WTC11 (cell line): Measurements from ENCODE around the gene IRF7. TPM values are rescaled to one million over a fixed set of nuclear protein-coding genes. Genes with fewer than 3 reads are reported as not detected.
A peak's percentile ranks its signal among the peaks of the same experiment; 100 is the strongest.

ENCODE experiments used
- ATAC-seq: fragments of 200-7000 bp; cut with Tn5 transposase; 2 replicates; pipeline ENCODE4 v1.10.0; 2021; ENCODE audit warnings: mild to moderate bottlenecking, moderate library complexity
- CTCF ChIA-PET: fragments of 300-600 bp; sonication (Branson Sonifier 250); formaldehyde crosslinking; loops from one replicate; lab custom pipeline; 2021; ENCODE audit warnings: antibody characterized with exemption; lab: Charles Lee
- POLR2A ChIA-PET: fragments of 350-600 bp; sonication (Branson Sonifier 250); formaldehyde crosslinking; loops from one replicate; lab custom pipeline; 2021; ENCODE audit warnings: antibody characterized with exemption; lab: Charles Lee
- DNase-seq: peaks from one replicate; pipeline ENCODE4 v3.0.0; 2021; ENCODE audit warnings: low spot score
- H3K27ac Mint-ChIP-seq: 2 replicates; pipeline ENCODE4 v1.8.0; 2021; ENCODE audit warnings: mixed read lengths
- H3K27me3 Mint-ChIP-seq: 2 replicates; pipeline ENCODE4 v1.8.0; 2021; ENCODE audit warnings: low read depth, mild to moderate bottlenecking, moderate library complexity, mixed read lengths
- H3K36me3 Mint-ChIP-seq: 2 replicates; pipeline ENCODE4 v1.8.0; 2021; ENCODE audit warnings: mixed read lengths
- H3K4me1 Mint-ChIP-seq: 2 replicates; pipeline ENCODE4 v1.8.0; 2022; ENCODE audit warnings: mixed read lengths
- H3K4me3 Mint-ChIP-seq: 2 replicates; pipeline ENCODE4 v1.8.0; 2021; ENCODE audit warnings: mild to moderate bottlenecking, moderate library complexity, mixed read lengths
- H3K9me3 Mint-ChIP-seq: 2 replicates; pipeline ENCODE4 v1.8.0; 2021; ENCODE audit warnings: mixed read lengths
- ATF2 ChIP-seq: sonication (generic); formaldehyde crosslinking; IDR thresholded peaks from 2 replicates; pipeline ENCODE4 v1.8.1; 2022; ENCODE audit warnings: low read depth, missing genetic modification reagents, borderline replicate concordance
- ATF6 ChIP-seq: sonication (generic); formaldehyde crosslinking; IDR thresholded peaks from 2 replicates; pipeline ENCODE4 v1.8.1; 2023; ENCODE audit warnings: mild to moderate bottlenecking, missing genetic modification reagents
- ERG ChIP-seq: fragments of 250-450 bp; sonication (Bioruptor Pico); IDR thresholded peaks from 2 replicates; pipeline ENCODE4 v1.8.0; 2021; ENCODE audit warnings: mild to moderate bottlenecking
- NR2C2 ChIP-seq: sonication (generic); formaldehyde crosslinking; IDR thresholded peaks from 2 replicates; pipeline ENCODE4 v1.8.0; 2022; ENCODE audit warnings: mild to moderate bottlenecking, missing genetic modification reagents
- OVOL2 ChIP-seq: fragments of 250-450 bp; sonication (Bioruptor Pico); IDR thresholded peaks from 2 replicates; pipeline ENCODE4 v1.9.0; 2021; ENCODE audit warnings: mild to moderate bottlenecking, borderline replicate concordance
- PRDM15 ChIP-seq: sonication (generic); formaldehyde crosslinking; IDR thresholded peaks from 2 replicates; pipeline ENCODE4 v1.8.0; 2022; ENCODE audit warnings: missing genetic modification reagents
- PREB ChIP-seq: sonication (generic); formaldehyde crosslinking; IDR thresholded peaks from 2 replicates; pipeline ENCODE4 v1.8.1; 2022; ENCODE audit warnings: mild to moderate bottlenecking, missing genetic modification reagents, moderate library complexity, borderline replicate concordance
- TCF7 ChIP-seq: sonication (generic); formaldehyde crosslinking; IDR thresholded peaks from 2 replicates; pipeline ENCODE4 v1.8.0; 2022; ENCODE audit warnings: mild to moderate bottlenecking, low read depth, missing genetic modification reagents, moderate library complexity
- ZMAT4 ChIP-seq: fragments of 250-450 bp; sonication (Bioruptor Pico); IDR thresholded peaks from 2 replicates; pipeline ENCODE4 v1.9.0; 2021; ENCODE audit warnings: mild to moderate bottlenecking
- ZNF232 ChIP-seq: sonication (generic); formaldehyde crosslinking; IDR thresholded peaks from 2 replicates; pipeline ENCODE4 v1.8.0; 2022; ENCODE audit warnings: mild to moderate bottlenecking, missing genetic modification reagents
- ZNF416 ChIP-seq: fragments of 250-450 bp; sonication (Bioruptor Pico); IDR thresholded peaks from 2 replicates; pipeline ENCODE4 v1.9.0; 2021; ENCODE audit warnings: mild to moderate bottlenecking, inconsistent platforms
- ZNF512 ChIP-seq: sonication (generic); formaldehyde crosslinking; IDR thresholded peaks from 2 replicates; pipeline ENCODE4 v1.8.1; 2022; ENCODE audit warnings: missing genetic modification reagents, borderline replicate concordance
- total RNA-seq: library from RNA; stranded (reverse); gene quantifications from 3 replicates; pipeline ENCODE4 v1.2.3, GENCODE V29; 2021

IRF7 gene
- total RNA-seq, 1 experiment from 2014 or later, result 11.1 TPM

GRCh38 chr11:660281-660680 lies 44.5 kb upstream of the IRF7 start:
- H3K27me3 Mint-ChIP-seq, result no peaks in the 10 kb centered on the region
- POLR2A ChIA-PET, result no interaction called here
- H3K9me3 Mint-ChIP-seq, result 0 out of 2 replicates have a peak, but pooled peaks cover 1% of the 10 kb centered on the region
- H3K36me3 Mint-ChIP-seq, result peaks cover 22% of the 10 kb centered on the region
- ATAC-seq (no peak), DNase-seq (no peak)
- CTCF ChIA-PET, result interaction anchor here (0.9 kb wide), 1 partner anchor 36 kb away, joined by 3 read pairs; the partner anchor contains the start of gene TMEM80
- TF ChIP-seq ATF6 (CRISPR knock-in tag), result no peak
- H3K4me3 Mint-ChIP-seq, result no peak overlapping the region
- peak overlapping the region; percentile 65 for H3K27ac Mint-ChIP-seq
- H3K4me1 Mint-ChIP-seq, result no peaks in the 10 kb centered on the region

- POLR2A ChIA-PET, result no interaction called here
- DNase-seq (no peak), ATAC-seq (no peak)
- peak overlapping the region; percentile 65; the same call in 1 of the 2 replicates for H3K27ac Mint-ChIP-seq
- H3K4me3 Mint-ChIP-seq, result no peak overlapping the region
- TF ChIP-seq ZNF416 (CRISPR knock-in tag), result no peak
- TF ChIP-seq ZNF512 (CRISPR knock-in tag), result no peak
- TF ChIP-seq ATF2 (CRISPR knock-in tag), result no peak
- no peak for TF ChIP-seq ZMAT4
- H3K36me3 Mint-ChIP-seq, result peaks cover 25% of the 10 kb centered on the region
- no peaks in the 10 kb centered on the region for H3K4me1 Mint-ChIP-seq
- CTCF ChIA-PET, result interaction anchor here (1.0 kb wide), 1 partner anchor 66 kb away, joined by 4 read pairs; no protein-coding TSS in a partner anchor
- H3K9me3 Mint-ChIP-seq, result no peaks in the 10 kb centered on the region
- no peaks in the 10 kb centered on the region for H3K27me3 Mint-ChIP-seq
Observed at GRCh38 chr11:659532-660085, 43.9 kb upstream of the IRF7 start.

- Mint-ChIP-seq H3K27ac (peak overlapping the region; percentile 53; the same call in 1 of the 2 replicates), H3K9me3 (no peaks in the 10 kb centered on the region), H3K4me3 (no peak overlapping the region), H3K27me3 (no peaks in the 10 kb centered on the region), H3K36me3 (peaks cover 18% of the 10 kb centered on the region), H3K4me1 (no peaks in the 10 kb centered on the region)
- DNase-seq, result no peak
- ChIA-PET POLR2A (no interaction called here), CTCF (interaction anchor here (0.6 to 1.2 kb wide), 3 partner anchors 19 to 73 kb away, joined by 3 to 5 read pairs (median 3); no protein-coding TSS in a partner anchor)
- ATAC-seq, result no peak
- TF ChIP-seq ERG (CRISPR knock-in tag) (no peak), OVOL2 (CRISPR knock-in tag) (no peak), ATF6 (CRISPR knock-in tag) (no peak), NR2C2 (no peak), TCF7 (CRISPR knock-in tag) (no peak), PREB (CRISPR knock-in tag) (no peak), ATF2 (CRISPR knock-in tag) (no peak), ZNF232 (CRISPR knock-in tag) (no peak), PRDM15 (CRISPR knock-in tag) (no peak)
Observed at GRCh38 chr11:657691-658126, 42.0 kb upstream of the IRF7 start.
